Ishikawa (cell line): Measurements from ENCODE around the gene UBA1.

Experiments used
- CEBPB ChIP-seq: IDR thresholded peaks from 2 replicates; pipeline ENCODE4 v1.6.1; 2012
- CREB1 ChIP-seq: IDR thresholded peaks from 2 replicates; pipeline ENCODE4 v1.6.1; 2012; ENCODE audit warnings: low read depth
- EGR1 ChIP-seq: IDR thresholded peaks from 2 replicates; pipeline ENCODE4 v1.6.1; 2012
- EP300 ChIP-seq: IDR thresholded peaks from 2 replicates; pipeline ENCODE4 v1.6.1; 2012; ENCODE audit warnings: borderline replicate concordance
- FOXM1 ChIP-seq: IDR thresholded peaks from 2 replicates; pipeline ENCODE4 v1.6.1; 2012; ENCODE audit warnings: low read depth, borderline replicate concordance
- MAX ChIP-seq: IDR thresholded peaks from 2 replicates; pipeline ENCODE4 v1.6.1; 2012
- NFIC ChIP-seq: IDR thresholded peaks from 2 replicates; pipeline ENCODE4 v1.6.1; 2012
- RAD21 ChIP-seq: IDR thresholded peaks from 2 replicates; pipeline ENCODE4 v1.6.1; 2012; ENCODE audit warnings: low read depth
- REST ChIP-seq: IDR thresholded peaks from 2 replicates; pipeline ENCODE4 v1.6.1; 2012; ENCODE audit warnings: low read depth, mild to moderate bottlenecking
- TAF1 ChIP-seq: IDR thresholded peaks from 2 replicates; pipeline ENCODE4 v1.6.1; 2012; ENCODE audit warnings: low read depth, mild to moderate bottlenecking
- TCF12 ChIP-seq: IDR thresholded peaks from 2 replicates; pipeline ENCODE4 v1.6.1; 2012; ENCODE audit warnings: low read depth
- TEAD4 ChIP-seq: IDR thresholded peaks from 2 replicates; pipeline ENCODE4 v1.6.1; 2012
- USF1 ChIP-seq: IDR thresholded peaks from 2 replicates; pipeline ENCODE4 v1.6.1; 2012
- YY1 ChIP-seq: IDR thresholded peaks from 2 replicates; pipeline ENCODE4 v1.6.1; 2012; ENCODE audit warnings: low read depth
- ZBTB7A ChIP-seq: IDR thresholded peaks from 2 replicates; pipeline ENCODE4 v1.6.1; 2012; ENCODE audit warnings: low read depth

Gene UBA1

GRCh38 chrX:47247206-47247998 is 53.8 kb downstream of the UBA1 start:
- TF ChIP-seq EGR1, result no peak
- no peak for TF ChIP-seq USF1
- no peak for TF ChIP-seq NFIC
- no peak for TF ChIP-seq CEBPB
- no peak for TF ChIP-seq EP300
- TF ChIP-seq TEAD4, result no peak
- TF ChIP-seq ZBTB7A, result no peak

DNA sequence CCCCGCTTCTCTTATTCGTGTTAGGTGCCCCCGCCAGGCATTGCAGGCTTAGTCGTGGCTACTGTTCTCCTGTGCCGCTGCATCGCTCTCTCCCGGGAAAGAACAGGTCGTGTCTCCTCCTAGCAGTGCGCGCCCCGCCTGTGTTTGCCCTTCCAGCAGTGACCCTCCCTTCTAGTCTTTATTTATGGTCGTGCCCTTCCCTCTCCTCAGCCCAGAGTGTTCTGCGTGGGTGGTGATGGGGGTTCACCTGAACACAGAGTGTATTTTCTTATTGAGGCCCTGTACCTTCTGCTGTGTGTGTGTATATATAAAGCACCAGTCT is 54.3 kb downstream of the UBA1 start:
- no peak for TF ChIP-seq MAX
- no peak for TF ChIP-seq TCF12
- no peak for TF ChIP-seq RAD21
- TF ChIP-seq FOXM1, result no peak
- no peak for TF ChIP-seq YY1
- no peak for TF ChIP-seq ZBTB7A
- no peak for TF ChIP-seq CREB1
- TF ChIP-seq NFIC, result no peak

DNA sequence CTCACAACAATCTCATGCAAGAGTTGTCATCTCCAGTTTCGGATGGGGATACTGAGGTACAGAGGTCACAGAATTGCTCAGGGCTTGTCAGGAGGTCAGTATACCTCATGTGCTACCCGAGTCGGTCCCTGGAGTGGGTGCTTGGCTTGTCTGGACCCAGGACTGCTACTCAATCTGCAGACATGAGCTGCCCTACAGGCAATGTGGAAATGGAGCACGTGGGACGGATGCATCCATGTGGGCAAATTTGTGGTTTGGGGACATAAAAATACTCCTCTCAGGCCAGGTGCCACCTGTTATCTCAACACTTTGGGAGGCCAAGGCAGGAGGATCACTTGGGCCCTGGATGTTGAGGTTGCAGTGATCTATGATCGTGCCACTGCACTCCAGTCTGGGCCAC is 54.9 kb downstream of the UBA1 start:
- TF ChIP-seq TAF1, result no peak
- no peak for TF ChIP-seq YY1
- TF ChIP-seq NFIC, result no peak
- TF ChIP-seq ZBTB7A, result no peak
- TF ChIP-seq CEBPB, result no peak
- TF ChIP-seq EGR1, result no peak
- TF ChIP-seq EP300, result no peak
- TF ChIP-seq TCF12, result no peak
- no peak for TF ChIP-seq USF1
- no peak for TF ChIP-seq REST
- no peak for TF ChIP-seq TEAD4
- no peak for TF ChIP-seq FOXM1
- no peak for TF ChIP-seq MAX
- TF ChIP-seq RAD21, result no peak
- TF ChIP-seq CREB1, result no peak

DNA sequence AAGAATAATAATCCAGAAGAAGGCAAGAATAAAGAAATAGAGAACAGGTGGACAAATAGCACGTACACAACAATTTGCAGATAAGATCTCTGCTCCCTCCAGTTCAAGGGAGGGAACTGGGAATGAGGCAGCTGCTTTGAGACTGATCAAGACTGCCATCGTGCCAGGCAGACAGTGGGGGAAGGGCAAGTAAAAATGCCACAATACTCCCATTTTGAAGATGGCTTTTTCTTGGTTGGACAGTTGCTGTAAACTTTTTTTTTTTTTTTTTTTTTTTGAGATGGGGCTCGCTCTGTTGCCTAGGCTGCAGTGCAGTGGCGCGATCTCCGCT is 56.4 kb downstream of the UBA1 start:
- TF ChIP-seq CREB1, result no peak
- no peak for TF ChIP-seq NFIC
- TF ChIP-seq EP300, result no peak
- TF ChIP-seq YY1, result no peak
